B cell (primary cell): ENCODE results near the gene TSPAN31. TPM values are rescaled to one million over a fixed set of nuclear protein-coding genes. Genes with fewer than 3 reads are reported as not detected.

Source experiments
- ATAC-seq: fragments of 200-7000 bp; cut with Tn5 transposase; one replicate; pipeline ENCODE4 v1.10.0; 2021; ENCODE audit warnings: low read depth, mild to moderate bottlenecking, moderate number of reproducible peaks, moderate library complexity
- CTCF ChIA-PET: fragments of 350-600 bp; sonication (Branson Sonifier 250); formaldehyde crosslinking; loops from one replicate; lab custom pipeline; 2021; ENCODE audit warnings: antibody characterized with exemption, inconsistent platforms; lab: Charles Lee
- POLR2A ChIA-PET: fragments of 350-600 bp; sonication (Branson Sonifier 250); formaldehyde crosslinking; loops from one replicate; lab custom pipeline; 2021; ENCODE audit warnings: antibody characterized with exemption; lab: Charles Lee
- DNase-seq: peaks from one replicate; pipeline ENCODE4 v3.0.0; 2013
- H2AFZ ChIP-seq: 2 replicates; pipeline ENCODE4 v1.6.1; 2012; ENCODE audit warnings: mild to moderate bottlenecking, low read depth, low read length; ENCODE audit not compliant: insufficient read depth, poor library complexity, severe bottlenecking
- H3K27ac ChIP-seq, 2 donors: 1 replicate in 1 of 2; 2 replicates in 1 of 2; pipeline ENCODE4 v1.5.1; 2012 to 2013; ENCODE audit warnings: low read length in 2 of 2, mild to moderate bottlenecking in 2 of 2, moderate library complexity in 1 of 2
- H3K27me3 ChIP-seq, 4 experiments: fragments of 200-600 bp in 1 of 4; sonication (generic) in 1 of 4; replicated peaks in 1 of 4; 1 replicate in 2 of 4; 2 replicates in 2 of 4; pipeline versions ENCODE4 v1.6.1 to v1.7.0; 2013 to 2016; ENCODE audit warnings: low read length in 3 of 4, mild to moderate bottlenecking in 2 of 4, mixed read lengths in 1 of 4, moderate library complexity in 1 of 4; ENCODE audit not compliant: insufficient read depth in 4 of 4, control insufficient read depth in 3 of 4; ENCODE audit errors: control extremely low read depth in 1 of 4
- H3K36me3 ChIP-seq, 2 experiments: replicated peaks in 1 of 2; 1 replicate in 1 of 2; 2 replicates in 1 of 2; pipeline versions ENCODE4 v1.6.1 to v1.7.1; 2013; ENCODE audit warnings: low read length in 1 of 2; ENCODE audit not compliant: insufficient read depth in 2 of 2, control insufficient read depth in 1 of 2; ENCODE audit errors: control extremely low read depth in 1 of 2, extremely low read depth in 1 of 2
- H3K4me1 ChIP-seq, 2 donors: fragments of 200-600 bp in 1 of 2; sonication (generic) in 1 of 2; 1 replicate in 1 of 2; 2 replicates in 1 of 2; pipeline versions ENCODE4 v1.5.1 to v1.6.1; 2013 to 2017; ENCODE audit warnings: low read length in 2 of 2; ENCODE audit not compliant: control insufficient read depth in 2 of 2, insufficient read depth in 2 of 2
- H3K4me2 ChIP-seq: replicated peaks from 2 replicates; pipeline ENCODE3; 2012; ENCODE audit warnings: mild to moderate bottlenecking, low read depth, low read length; ENCODE audit not compliant: poor library complexity, severe bottlenecking
- H3K4me3 ChIP-seq, 5 experiments: fragments of 200-600 bp in 1 of 5; sonication (generic) in 1 of 5; 1 replicate in 3 of 5; 2 replicates in 2 of 5; pipeline versions ENCODE4 v1.5.1 to v1.7.0; 2011 to 2016; ENCODE audit warnings: low read length in 4 of 5, mild to moderate bottlenecking in 4 of 5, low read depth in 2 of 5, control low read depth in 1 of 5, moderate library complexity in 1 of 5; ENCODE audit not compliant: insufficient read depth in 1 of 5; ENCODE audit errors: control extremely low read depth in 1 of 5, extremely low read depth in 1 of 5
- H3K79me2 ChIP-seq: fragments of 200-600 bp; sonication (generic); one replicate; pipeline ENCODE4 v1.6.0; 2016; ENCODE audit warnings: low read length; ENCODE audit not compliant: control insufficient read depth, insufficient read depth
- H3K9ac ChIP-seq: fragments of 200-600 bp; sonication (generic); 2 replicates; pipeline ENCODE4 v1.6.1; 2017; ENCODE audit warnings: mild to moderate bottlenecking, low read length, moderate library complexity
- H3K9me3 ChIP-seq, 3 donors: one replicate each; pipeline versions ENCODE4 v1.6.1 to v1.7.1; 2013; ENCODE audit warnings: low read length in 2 of 3; ENCODE audit not compliant: control insufficient read depth in 2 of 3, insufficient read depth in 1 of 3; ENCODE audit errors: control extremely low read depth in 1 of 3
- H4K20me1 ChIP-seq: 2 replicates; pipeline ENCODE4 v1.6.0; 2012; ENCODE audit warnings: mild to moderate bottlenecking, low read length; ENCODE audit not compliant: insufficient read depth, control insufficient read depth, poor library complexity, severe bottlenecking
- H3K27ac Mint-ChIP-seq: one replicate; pipeline ENCODE4 v1.8.0; 2021; ENCODE audit warnings: mixed read lengths
- H3K27me3 Mint-ChIP-seq: one replicate; pipeline ENCODE4 v1.8.0; 2021; ENCODE audit warnings: mixed read lengths
- H3K4me1 Mint-ChIP-seq: one replicate; pipeline ENCODE4 v1.8.0; 2021; ENCODE audit warnings: mixed read lengths
- H3K4me3 Mint-ChIP-seq: one replicate; pipeline ENCODE4 v1.8.0; 2021; ENCODE audit warnings: mixed read lengths
- H3K9me3 Mint-ChIP-seq: one replicate; pipeline ENCODE4 v1.8.0; 2022; ENCODE audit warnings: mixed read lengths; ENCODE audit not compliant: insufficient read depth
- EZH2 ChIP-seq: IDR thresholded peaks from 2 replicates; pipeline ENCODE4 v1.6.1; 2012; ENCODE audit warnings: borderline replicate concordance, low read depth, mild to moderate bottlenecking, moderate library complexity, low read length; ENCODE audit not compliant: insufficient read depth, poor library complexity, severe bottlenecking
- WGBS: methylation state at CpG from one replicate; pipeline ENCODE4 v1.1.5; 2013; ENCODE audit warnings: missing lambda C conversion rate; ENCODE audit not compliant: insufficient coverage; 5-methylcytosine and 5-hydroxymethylcytosine counted together
- intact Hi-C: fragments of 100-400 bp; cut with micrococcal nuclease; formaldehyde crosslinking; loops from one replicate; pipeline ENCODE4 v1.10.0; 2022
- polyA plus RNA-seq: library from polyadenylated mRNA; depleted of rRNA; stranded (reverse); fragments of >200 nt; gene quantifications from 2 replicates; pipeline ENCODE4 v1.2.3, GENCODE V29; 2012
- total RNA-seq, 2 donors: library from RNA; stranded (reverse); fragments of 120-200 nt in 1 of 2; gene quantifications; 1 replicate in 1 of 2; 2 replicates in 1 of 2; pipeline versions ENCODE4 v1.2.3 to v1.2.4, GENCODE V29; 2013 to 2022
- TF ChIP-seq, protein P1 (sequence below): fragments of 200-600 bp; IDR thresholded peaks from one replicate; pipeline ENCODE4 v1.8.0; 2022; ENCODE audit warnings: antibody characterized with exemption, mild to moderate bottlenecking

Gene TSPAN31
- total and polyA plus RNA-seq, 2 donors (not counting 1 experiment from before 2014, with no cell fraction given), result 24.0 to 29.6 TPM

DNA sequence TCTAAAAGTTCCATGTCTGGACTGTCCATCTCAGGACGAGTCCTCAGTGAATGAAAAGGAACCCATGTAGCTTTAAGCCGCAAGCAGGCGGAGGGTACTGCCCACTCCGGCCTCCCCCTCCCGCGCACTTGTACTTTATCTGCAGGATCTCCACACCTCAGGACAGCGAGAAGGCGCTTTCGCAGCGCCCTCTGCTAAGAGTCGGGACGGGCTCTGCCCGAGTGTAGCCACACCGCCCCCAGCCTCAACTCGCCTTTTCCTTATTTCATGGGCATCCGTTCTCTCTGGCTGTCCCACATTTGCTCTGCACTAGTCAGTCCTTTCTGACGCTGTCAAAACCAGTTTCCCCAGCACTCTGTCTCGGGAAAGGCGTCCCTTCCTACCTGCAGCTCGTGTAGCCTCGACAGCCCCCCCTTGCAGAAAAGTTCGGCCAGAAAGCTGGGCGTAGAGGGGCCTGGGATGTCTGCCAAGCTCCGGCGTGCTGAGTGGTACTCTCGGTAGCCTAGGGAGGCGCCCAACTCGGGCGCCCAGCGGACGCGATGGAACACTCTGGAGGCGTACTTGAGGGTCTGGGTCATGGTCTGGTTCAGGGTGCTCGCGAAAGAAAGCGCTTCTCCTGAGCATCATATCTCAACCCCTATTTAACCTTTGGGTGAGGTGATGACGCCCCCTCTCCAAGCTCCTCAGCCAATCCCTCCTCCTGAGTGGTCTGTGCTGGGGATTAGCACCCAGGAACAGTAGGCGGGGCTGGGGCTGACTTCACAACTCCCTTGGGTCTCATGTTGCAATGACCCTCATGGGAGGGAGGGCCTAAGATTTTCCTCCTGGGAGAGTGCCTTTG lies 21.8 kb downstream of the TSPAN31 start, which contains the start of gene CYP27B1:
Gene CYP27B1 (minus strand): TSS at position 615 of the 841 bp plus-strand sequence. CDS start 37 bp downstream, at position 578.
- ChIA-PET CTCF (interaction anchor here (0.8 to 3.0 kb wide), 7 partner anchors 10 to 139 kb away, joined by 3 to 37 read pairs (median 5); partner anchors contain the start of genes CDK4 and TSFM), POLR2A (interaction anchor here (0.6 to 1.1 kb wide), 2 partner anchors 11 to 270 kb away, joined by 4 read pairs; no protein-coding TSS in a partner anchor)
- Mint-ChIP-seq H3K9me3 (no peaks in the 10 kb centered on the region), H3K27ac (peak within 1 kb of the TSS; percentile 33), H3K4me3 (peak within 1 kb of the TSS; percentile 93), H3K4me1 (peaks cover 39% of the 10 kb centered on the region), H3K27me3 (peaks cover 24% of the 10 kb centered on the region)
- DNase-seq (peak; percentile 39), ATAC-seq (peak; percentile 4)
- Histone ChIP-seq H3K9ac (peak within 1 kb of the TSS; percentile 64), H3K36me3 (peaks cover 0 to 5% of the 10 kb centered on the region in 2 experiments), H3K4me1 (peaks cover 37 to 38% of the 10 kb centered on the region in 2 donors), H3K27me3 (peaks cover 0 to 38% (median 26%) of the 10 kb centered on the region in 4 experiments), H3K4me3 (peak within 1 kb of the TSS in 4 of 5 experiments; percentile 48 to 63 (median 58)), H3K27ac (no peak within 1 kb of the TSS), H3K4me2 (peak within 1 kb of the TSS; percentile 87), H4K20me1 (peaks cover 22% of the 10 kb centered on the region), H3K9me3 (peaks cover 0 to 13% (median 0%) of the 10 kb centered on the region in 3 donors), H3K79me2 (peaks cover 22% of the 10 kb centered on the region), H2AFZ (peak within 1 kb of the TSS; percentile 77)
- TF ChIP-seq EZH2, result peak; percentile 43
- TF ChIP-seq, protein P1, sequence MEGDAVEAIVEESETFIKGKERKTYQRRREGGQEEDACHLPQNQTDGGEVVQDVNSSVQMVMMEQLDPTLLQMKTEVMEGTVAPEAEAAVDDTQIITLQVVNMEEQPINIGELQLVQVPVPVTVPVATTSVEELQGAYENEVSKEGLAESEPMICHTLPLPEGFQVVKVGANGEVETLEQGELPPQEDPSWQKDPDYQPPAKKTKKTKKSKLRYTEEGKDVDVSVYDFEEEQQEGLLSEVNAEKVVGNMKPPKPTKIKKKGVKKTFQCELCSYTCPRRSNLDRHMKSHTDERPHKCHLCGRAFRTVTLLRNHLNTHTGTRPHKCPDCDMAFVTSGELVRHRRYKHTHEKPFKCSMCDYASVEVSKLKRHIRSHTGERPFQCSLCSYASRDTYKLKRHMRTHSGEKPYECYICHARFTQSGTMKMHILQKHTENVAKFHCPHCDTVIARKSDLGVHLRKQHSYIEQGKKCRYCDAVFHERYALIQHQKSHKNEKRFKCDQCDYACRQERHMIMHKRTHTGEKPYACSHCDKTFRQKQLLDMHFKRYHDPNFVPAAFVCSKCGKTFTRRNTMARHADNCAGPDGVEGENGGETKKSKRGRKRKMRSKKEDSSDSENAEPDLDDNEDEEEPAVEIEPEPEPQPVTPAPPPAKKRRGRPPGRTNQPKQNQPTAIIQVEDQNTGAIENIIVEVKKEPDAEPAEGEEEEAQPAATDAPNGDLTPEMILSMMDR, result no peak
- WGBS, result 6% methylated on average over 32 of the region's 38 CpGs
- intact Hi-C loops, result no loop called here
